Dedifferentiated amniotic fluid mesenchymal stem cell (primary cell): ENCODE measurements around the gene DZIP3.
A peak's percentile ranks its signal among the peaks of the same experiment; 100 is the strongest.

Source experiments
- DNase-seq: peaks from one replicate; pipeline ENCODE4 v3.0.0-alpha.2; 2016; ENCODE audit errors: extremely low spot score

The DZIP3 gene

DNA sequence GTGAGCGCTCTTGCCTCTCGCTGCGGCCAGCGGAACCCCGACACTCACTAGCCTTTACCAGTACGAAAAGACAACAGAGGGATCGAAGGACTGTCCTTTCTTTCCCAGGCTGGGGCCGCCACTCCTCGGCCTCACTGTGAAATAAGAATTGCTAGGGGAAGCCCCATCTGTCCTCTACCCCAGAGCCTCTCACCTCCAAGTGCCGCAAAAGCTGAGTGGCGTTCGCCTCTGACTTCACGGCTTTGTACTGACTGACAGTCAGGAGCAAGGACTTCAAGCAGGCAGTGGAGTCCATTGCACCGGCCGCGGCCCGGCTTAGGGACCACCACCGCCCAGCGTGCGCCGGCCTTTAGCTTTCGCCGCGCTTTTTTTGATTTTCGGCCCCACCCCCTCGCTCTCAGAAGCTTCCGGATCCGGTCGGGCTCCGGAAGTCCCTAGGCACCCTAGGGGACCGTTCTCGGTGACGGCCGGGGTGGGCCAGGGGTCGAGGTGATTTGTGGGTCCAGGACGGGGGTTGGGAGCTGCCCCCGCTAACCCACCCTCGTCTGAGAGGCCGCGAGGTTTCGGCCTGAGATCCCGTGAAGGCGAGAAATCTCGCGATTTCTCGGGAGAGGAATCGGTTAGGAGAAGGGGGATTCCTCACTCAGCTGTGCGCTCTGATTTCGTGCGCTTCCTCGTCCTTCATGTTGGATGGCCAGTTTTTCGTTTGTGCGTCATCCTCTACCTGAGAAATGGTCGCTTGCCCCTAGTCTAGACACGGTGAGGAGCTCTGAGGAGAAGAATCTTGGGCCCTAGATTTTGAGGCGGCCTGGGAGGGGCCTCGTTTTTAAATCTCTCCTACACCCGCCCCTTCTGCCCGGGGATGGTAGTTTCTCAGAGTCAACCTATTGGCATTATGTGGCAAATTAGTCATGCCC, at the start of gene DZIP3, which contains the start of gene CIP2A:
TSS of gene DZIP3 (plus strand) at position 642 of the 917 bp plus-strand sequence. CDS start 15,685 bp downstream, outside the sequence.
TSS of gene CIP2A (minus strand) at position 358 of the 917 bp plus-strand sequence. CDS start at position 295, 63 bp downstream.
- peak; percentile 90 for DNase-seq

DNA sequence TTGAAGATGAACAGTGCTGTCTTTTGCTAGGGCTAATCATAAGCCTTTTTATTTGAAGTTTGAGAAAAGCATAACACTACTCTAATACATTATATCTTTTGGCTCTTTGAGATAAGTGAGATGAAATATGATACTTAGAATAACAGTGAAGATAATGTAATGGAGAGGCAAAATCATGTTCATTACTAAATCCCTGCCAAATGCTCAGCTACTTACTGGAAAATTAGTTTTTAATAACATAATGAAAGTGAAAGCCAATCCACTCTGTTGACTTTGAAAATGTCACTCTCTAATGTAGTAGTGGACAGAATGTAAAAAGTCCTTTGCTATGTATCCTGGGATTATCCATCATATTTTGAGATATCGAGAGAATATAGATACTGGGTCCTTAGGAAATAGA, 43.3 kb upstream of the DZIP3 start:
- no peak for DNase-seq

DNA sequence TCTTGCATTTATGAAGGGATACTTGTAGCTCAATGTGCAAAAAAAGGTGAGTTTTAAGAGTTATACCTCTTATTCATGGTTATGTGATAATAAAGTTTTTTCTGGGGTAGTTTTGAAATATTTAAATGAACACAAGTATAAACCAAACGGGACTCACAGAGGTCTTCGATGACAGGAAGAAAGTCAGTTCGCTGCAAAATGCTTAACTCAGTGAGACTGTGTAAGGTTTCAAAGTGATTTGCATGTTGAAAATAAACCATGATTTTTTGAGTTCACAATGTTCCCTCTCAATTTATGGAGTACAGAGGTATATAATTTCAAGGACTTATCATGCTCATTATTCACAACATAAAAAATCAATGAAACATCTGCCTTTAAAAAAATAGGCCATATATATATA, 42.8 kb upstream of the DZIP3 start:
- no peak for DNase-seq

DNA sequence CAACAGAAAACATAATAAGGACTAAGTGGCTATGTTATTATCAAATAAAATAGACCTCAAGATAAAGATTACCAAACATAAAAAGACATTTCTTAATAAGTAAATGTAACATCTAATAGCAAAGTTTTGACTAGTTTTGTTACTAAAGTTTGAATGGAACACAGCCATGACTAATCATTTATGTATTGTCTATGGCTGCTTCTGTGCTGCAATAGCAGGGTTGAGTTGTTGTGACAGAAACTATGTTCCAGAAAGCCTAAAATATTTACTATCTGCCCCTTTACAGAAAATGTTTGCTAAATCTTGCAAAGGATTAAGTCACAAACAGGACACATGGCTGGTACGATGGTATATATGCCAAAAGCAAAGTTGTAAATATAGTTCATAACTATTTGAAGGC, 41.2 kb upstream of the DZIP3 start:
- no peak for DNase-seq

DNA sequence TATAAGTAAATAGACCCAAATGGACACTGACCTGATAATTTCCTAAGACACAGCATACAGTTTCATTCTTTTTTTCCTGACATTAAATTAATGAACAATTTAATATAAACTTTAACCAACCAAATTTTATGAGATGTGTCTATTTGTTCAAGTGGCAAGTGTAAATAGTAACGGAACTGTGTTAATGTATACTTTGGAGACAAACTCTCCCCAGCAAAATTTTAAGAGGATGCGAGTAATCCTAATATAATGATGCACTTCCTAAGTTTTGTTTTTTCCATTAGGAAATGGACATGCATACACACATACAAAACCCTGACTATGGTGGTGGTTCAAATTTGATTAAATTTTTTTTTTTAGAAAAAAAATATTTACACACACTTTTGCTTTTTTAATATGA, 40.6 kb upstream of the DZIP3 start:
- DNase-seq: no peak

DNA sequence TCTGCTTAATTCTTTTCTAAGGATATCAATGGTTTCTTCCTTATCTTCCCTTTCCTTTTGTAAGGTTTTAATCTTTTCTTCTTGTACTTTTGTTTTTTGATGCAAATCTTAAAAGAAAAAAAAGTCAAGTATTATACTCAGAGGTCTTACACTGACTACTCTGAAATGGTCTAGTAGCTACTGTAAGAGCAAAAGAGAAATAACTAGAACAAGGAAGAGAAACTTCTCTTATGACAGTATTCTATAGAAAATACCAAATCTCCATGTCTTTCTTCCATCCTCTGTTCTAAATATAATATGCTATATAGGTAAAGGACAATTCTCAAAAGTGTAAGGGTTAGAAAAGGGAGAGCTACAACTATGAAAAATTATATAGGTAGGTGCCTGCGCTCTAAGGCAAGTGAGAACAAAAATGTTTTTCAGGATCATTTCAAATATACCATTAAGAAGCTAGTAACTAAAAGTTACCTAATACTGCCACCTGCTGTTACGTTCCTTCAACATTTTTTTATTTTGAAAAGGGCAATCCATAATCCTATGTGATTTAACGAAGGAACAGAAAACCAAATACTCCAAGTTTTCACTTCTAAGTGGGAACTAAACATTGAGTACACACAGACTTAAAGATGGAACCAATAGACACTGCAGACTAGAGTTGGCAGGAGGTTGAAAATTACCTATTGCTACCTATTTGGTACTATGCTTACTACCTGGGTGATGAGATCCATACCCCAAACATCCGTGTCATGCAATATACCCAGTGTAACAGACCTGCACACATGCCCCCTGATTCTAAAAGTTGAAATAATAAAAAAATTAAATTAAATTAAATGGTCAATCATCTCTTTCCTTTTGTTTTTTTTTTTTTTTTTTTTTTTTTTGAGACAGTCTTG, 37.0 kb upstream of the DZIP3 start:
- peak; percentile 58 for DNase-seq

GRCh38 chr3:108554229-108554628, 35.3 kb upstream of the DZIP3 start:
- DNase-seq: no peak

GRCh38 chr3:108554913-108555571, 34.5 kb upstream of the DZIP3 start:
- no peak for DNase-seq

DNA sequence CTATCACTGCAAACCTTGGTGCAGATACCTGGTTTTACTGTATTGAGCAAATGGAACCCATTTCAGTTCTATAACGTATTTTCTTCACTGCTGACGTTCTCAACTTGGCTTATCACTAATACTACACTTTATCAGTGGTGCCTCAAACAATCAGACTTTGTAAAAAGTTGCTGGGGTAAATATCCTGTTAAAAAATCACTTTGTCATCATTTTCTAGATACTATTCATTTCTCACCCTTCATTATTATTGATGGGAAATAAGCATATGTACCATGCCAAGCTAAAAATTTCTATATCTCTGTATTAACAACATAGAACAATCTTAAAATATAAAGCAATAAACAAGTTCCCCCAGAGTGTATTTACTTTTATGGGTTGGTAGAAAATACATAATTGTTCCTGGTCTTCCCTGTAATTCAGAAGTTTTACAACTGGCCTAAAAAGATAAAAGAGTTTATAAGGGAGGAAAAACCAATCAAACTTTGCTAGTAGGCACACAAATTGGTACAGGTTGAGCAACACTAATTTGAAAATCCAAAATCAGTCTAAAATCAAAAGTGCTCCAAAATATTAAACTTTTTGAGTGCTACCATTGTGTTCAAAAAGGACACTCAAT, 33.4 kb upstream of the DZIP3 start:
- no peak for DNase-seq

DNA sequence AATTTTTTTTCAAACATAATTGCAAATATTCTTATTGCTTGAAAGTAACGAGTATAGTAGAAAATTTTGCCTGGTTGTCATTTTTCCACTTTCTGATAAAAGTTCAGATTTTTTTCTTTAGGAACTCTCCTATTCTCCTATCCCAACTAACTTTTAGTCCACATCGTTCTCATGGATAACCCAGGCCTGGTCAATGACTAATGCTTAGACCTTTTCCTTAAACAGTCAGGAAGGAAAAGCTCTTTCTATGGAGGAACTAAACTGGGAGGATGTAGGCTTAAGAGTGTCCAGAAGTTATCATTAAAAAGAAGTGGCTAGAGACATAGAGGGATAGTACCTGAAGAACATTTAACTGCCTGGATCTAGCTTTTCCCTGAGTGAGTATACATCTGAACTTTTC, 27.0 kb upstream of the DZIP3 start:
- no peak for DNase-seq

DNA sequence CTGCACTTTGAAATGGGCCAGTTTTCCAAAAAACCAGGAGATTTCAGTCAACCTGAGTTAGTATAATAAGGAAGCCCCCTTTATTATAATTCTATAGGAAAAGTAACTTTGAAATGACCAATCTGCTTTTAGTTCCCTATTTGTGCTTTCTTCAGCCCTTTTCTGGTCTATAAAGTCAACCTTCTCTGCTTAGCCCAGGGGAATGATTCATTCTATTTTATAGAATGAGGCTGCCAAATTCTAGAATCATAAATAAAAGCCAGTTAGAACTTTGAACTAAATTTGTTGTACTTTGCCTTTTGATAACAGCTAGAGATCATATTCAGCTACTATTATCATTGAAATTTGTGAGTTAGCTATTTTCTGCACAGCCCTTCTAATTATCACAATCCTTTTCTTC, 25.0 kb upstream of the DZIP3 start:
- DNase-seq: no peak

DNA sequence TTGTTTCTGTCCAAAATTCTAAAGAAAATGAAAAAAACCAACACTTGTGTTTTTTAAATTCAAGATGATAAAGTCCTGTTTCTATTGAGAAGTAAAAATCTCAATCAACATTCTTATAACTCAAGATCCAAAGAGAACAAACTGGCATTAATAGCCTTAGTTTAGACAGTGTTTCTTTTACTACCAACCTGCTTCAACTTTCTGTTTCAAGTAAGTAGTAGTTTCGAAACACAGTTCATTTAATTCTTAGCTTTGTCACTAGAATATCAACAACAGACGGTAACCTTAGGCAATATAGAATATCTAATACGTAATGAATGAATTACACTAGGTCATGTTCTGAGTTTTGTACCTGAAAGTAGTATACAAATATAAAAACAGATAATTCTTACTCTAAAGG, 24.0 kb upstream of the DZIP3 start:
- DNase-seq: no peak

- no peak for DNase-seq
Observed at GRCh38 chr3:108566599-108566998, 22.9 kb upstream of the DZIP3 start.

DNA sequence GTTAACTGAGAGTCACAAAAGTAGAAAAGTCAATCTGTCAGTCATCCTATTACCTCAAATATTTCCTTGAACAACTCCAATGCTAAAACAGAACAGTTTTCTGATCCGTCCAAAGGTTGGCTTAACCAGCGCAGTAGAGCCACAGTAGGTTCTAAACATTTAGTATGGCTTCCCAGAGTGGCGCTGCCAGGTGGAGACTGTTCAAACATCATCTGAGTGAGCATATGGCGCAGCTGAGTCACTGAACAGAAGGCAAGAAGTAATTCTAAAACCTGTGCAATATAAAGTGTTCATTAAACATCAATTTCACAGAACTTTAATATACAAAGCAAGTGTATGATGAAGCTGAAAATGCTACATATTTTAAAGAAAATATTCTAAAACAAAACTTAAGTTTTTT, 20.2 kb upstream of the DZIP3 start:
- no peak for DNase-seq

DNA sequence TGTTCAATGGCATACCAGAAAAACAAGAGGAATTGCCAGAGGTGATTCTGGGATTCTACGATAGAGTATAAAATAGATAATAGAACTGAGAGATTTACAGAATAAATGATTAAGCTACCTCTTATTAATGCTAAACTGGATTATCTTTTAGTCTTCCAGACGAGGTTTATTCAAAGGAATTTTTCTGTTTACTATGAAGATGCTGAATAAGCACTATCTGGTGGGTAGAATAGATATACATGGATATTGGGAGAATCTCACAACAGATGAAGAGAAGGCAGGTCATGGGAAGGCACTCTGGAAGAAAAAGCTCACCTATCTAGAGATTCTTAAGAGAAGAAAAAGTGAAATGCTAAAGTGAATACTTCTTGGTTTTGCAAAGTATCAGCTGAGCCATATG, 11.5 kb upstream of the DZIP3 start:
- DNase-seq: no peak

GRCh38 chr3:108588601-108589000, 921 bp upstream of the DZIP3 start:
- DNase-seq: no peak

GRCh38 chr3:108589998-108590323, 439 bp downstream of the DZIP3 start:
- no peak for DNase-seq

GRCh38 chr3:108590460-108590859, 938 bp downstream of the DZIP3 start:
- no peak for DNase-seq

DNA sequence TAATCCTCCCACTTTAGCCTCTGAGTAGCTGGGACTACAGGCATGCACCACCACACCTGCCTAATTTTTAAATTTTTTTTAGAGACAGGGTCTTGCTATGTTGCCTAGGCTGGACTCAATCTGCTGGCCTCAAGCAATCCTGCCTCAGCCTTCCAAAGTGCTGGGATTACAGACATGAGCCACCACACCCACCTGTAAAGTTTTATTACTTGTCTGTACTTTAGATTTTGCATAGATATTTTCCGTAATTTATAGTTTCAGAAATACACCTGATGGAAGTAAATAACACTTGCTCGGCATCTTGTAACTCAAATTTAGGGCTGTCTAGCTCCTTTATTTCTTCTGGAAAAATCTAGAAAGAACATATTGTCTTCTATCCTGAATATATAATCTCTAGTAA, 5.8 kb downstream of the DZIP3 start:
- no peak for DNase-seq

GRCh38 chr3:108598375-108598774, 8.9 kb downstream of the DZIP3 start:
- no peak for DNase-seq

GRCh38 chr3:108599677-108600409, 10.3 kb downstream of the DZIP3 start:
- DNase-seq: no peak
